Measurements from ENCODE around the gene PSMB7. TPM values are rescaled to one million over a fixed set of nuclear protein-coding genes. Genes with fewer than 3 reads are reported as not detected.

PSMB7 gene
- total RNA-seq, 2 donors from 2014 or later, result 91.4 to 149 TPM

- TF ChIP-seq CTCF (IDR thresholded peaks at IDR 0.05), result no peak
- Histone ChIP-seq H3K27ac (no peak overlapping the region), H3K4me1 (ENCODE audit: control insufficient read depth in 1 of 2, low read depth in 2 of 2) (peaks cover 11 to 32% of the 10 kb centered on the region in 2 donors), H3K4me3 (no peak overlapping the region), H3K36me3 (no peaks in the 10 kb centered on the region), H3K27me3 (replicated peaks; ENCODE audit: insufficient read depth) (no peaks in the 10 kb centered on the region), H3K9me3 (no peaks in the 10 kb centered on the region)
- no peak for ATAC-seq (ENCODE audit: insufficient number of reproducible peaks, low FRiP score, low read depth)
- no peak for DNase-seq (ENCODE audit: low spot score)
These were observed 22.3 kb downstream of the PSMB7 start for GRCh38 chr9:124392871-124393460.

GRCh38 chr9:124392254-124392870 lies 22.9 kb downstream of the PSMB7 start:
- no peaks in the 10 kb centered on the region for H3K9me3 ChIP-seq
- ATAC-seq (ENCODE audit: insufficient number of reproducible peaks, low FRiP score, low read depth) (no peak), DNase-seq (ENCODE audit: low spot score) (no peak)
- no peak overlapping the region for H3K4me3 ChIP-seq
- H3K4me1 ChIP-seq (ENCODE audit: control insufficient read depth in 1 of 2, low read depth in 2 of 2), result peaks cover 11 to 32% of the 10 kb centered on the region in 2 donors
- H3K27me3 ChIP-seq (replicated peaks; ENCODE audit: insufficient read depth), result no peaks in the 10 kb centered on the region
- no peaks in the 10 kb centered on the region for H3K36me3 ChIP-seq
- TF ChIP-seq CTCF (IDR thresholded peaks at IDR 0.05), result no peak
- no peak overlapping the region for H3K27ac ChIP-seq

- no peak overlapping the region for H3K4me3 ChIP-seq
- TF ChIP-seq CTCF (IDR thresholded peaks at IDR 0.05), result no peak
- no peak overlapping the region for H3K27ac ChIP-seq
- H3K36me3 ChIP-seq, result no peaks in the 10 kb centered on the region
- no peaks in the 10 kb centered on the region for H3K27me3 ChIP-seq (replicated peaks; ENCODE audit: insufficient read depth)
- H3K4me1 ChIP-seq (ENCODE audit: control insufficient read depth in 1 of 2, low read depth in 2 of 2), result peaks cover 11 to 32% of the 10 kb centered on the region in 2 donors
- H3K9me3 ChIP-seq, result no peaks in the 10 kb centered on the region
- no peak for ATAC-seq (ENCODE audit: insufficient number of reproducible peaks, low FRiP score, low read depth)
- no peak for DNase-seq (ENCODE audit: low spot score)
These were observed 24.2 kb downstream of the PSMB7 start for GRCh38 chr9:124390794-124391658.

GRCh38 chr9:124389146-124389939 lies 25.9 kb downstream of the PSMB7 start:
- ATAC-seq (ENCODE audit: insufficient number of reproducible peaks, low FRiP score, low read depth) (no peak), DNase-seq (ENCODE audit: low spot score) (no peak)
- Histone ChIP-seq H3K9me3 (no peaks in the 10 kb centered on the region), H3K36me3 (no peaks in the 10 kb centered on the region), H3K4me3 (no peak overlapping the region), H3K27ac (no peak overlapping the region), H3K4me1 (ENCODE audit: control insufficient read depth in 1 of 2, low read depth in 2 of 2) (peaks cover 11 to 32% of the 10 kb centered on the region in 2 donors), H3K27me3 (replicated peaks; ENCODE audit: insufficient read depth) (no peaks in the 10 kb centered on the region)
- TF ChIP-seq CTCF (IDR thresholded peaks at IDR 0.05), result no peak

Data from thoracic aorta (tissue), 2 donors.